B cell (primary cell): ENCODE measurements around the gene SRSF1.

Source experiments
- CTCF ChIP-seq: fragments of 200-600 bp; IDR thresholded peaks from one replicate; pipeline ENCODE4 v1.8.0; 2022; ENCODE audit warnings: antibody characterized with exemption, mild to moderate bottlenecking
- EZH2 ChIP-seq: IDR thresholded peaks from 2 replicates; pipeline ENCODE4 v1.6.1; 2012; ENCODE audit warnings: borderline replicate concordance, low read depth, mild to moderate bottlenecking, moderate library complexity, low read length; ENCODE audit not compliant: insufficient read depth, poor library complexity, severe bottlenecking

- TF ChIP-seq CTCF: no peak
- TF ChIP-seq EZH2: no peak
Observed at GRCh38 chr17:58002973-58003372, 4.1 kb downstream of the SRSF1 start.
